ENCODE results near the gene SETBP1.

Gene SETBP1

GRCh38 chr18:44841221-44841620 lies 160.5 kb downstream of the SETBP1 start:
- Mint-ChIP-seq H3K36me3 (ENCODE audit: low read depth) (no peaks in the 10 kb centered on the region), H3K27ac (no peak overlapping the region), H3K9me3 (peaks cover 3% of the 10 kb centered on the region), H3K4me3 (no peak overlapping the region), H3K27me3 (no peaks in the 10 kb centered on the region), H3K4me1 (ENCODE audit: low read depth) (peaks cover 44% of the 10 kb centered on the region)

GRCh38 chr18:44841752-44842587 lies 161.3 kb downstream of the SETBP1 start:
- Mint-ChIP-seq H3K4me1 (ENCODE audit: low read depth) (peaks cover 44% of the 10 kb centered on the region), H3K36me3 (ENCODE audit: low read depth) (no peaks in the 10 kb centered on the region), H3K27ac (no peak overlapping the region), H3K27me3 (no peaks in the 10 kb centered on the region), H3K9me3 (peaks cover 3% of the 10 kb centered on the region), H3K4me3 (no peak overlapping the region)

- no peak overlapping the region for H3K27ac Mint-ChIP-seq
- H3K27me3 Mint-ChIP-seq, result no peaks in the 10 kb centered on the region
- peaks cover 3% of the 10 kb centered on the region for H3K9me3 Mint-ChIP-seq
- peaks cover 44% of the 10 kb centered on the region for H3K4me1 Mint-ChIP-seq (ENCODE audit: low read depth)
- H3K4me3 Mint-ChIP-seq, result no peak overlapping the region
- H3K36me3 Mint-ChIP-seq (ENCODE audit: low read depth), result no peaks in the 10 kb centered on the region
Measured at GRCh38 chr18:44842588-44843412, 162.1 kb downstream of the SETBP1 start.

- Mint-ChIP-seq H3K4me1 (ENCODE audit: low read depth) (peaks cover 31% of the 10 kb centered on the region), H3K27me3 (no peaks in the 10 kb centered on the region), H3K9me3 (peaks cover 3% of the 10 kb centered on the region), H3K27ac (no peak overlapping the region), H3K36me3 (ENCODE audit: low read depth) (no peaks in the 10 kb centered on the region), H3K4me3 (no peak overlapping the region)
Measured at GRCh38 chr18:44844486-44844885, 163.8 kb downstream of the SETBP1 start.

GRCh38 chr18:44846450-44846849 lies 165.8 kb downstream of the SETBP1 start:
- Mint-ChIP-seq H3K27me3 (no peaks in the 10 kb centered on the region), H3K4me3 (no peak overlapping the region), H3K9me3 (peaks cover 3% of the 10 kb centered on the region), H3K36me3 (ENCODE audit: low read depth) (no peaks in the 10 kb centered on the region), H3K27ac (no peak overlapping the region), H3K4me1 (ENCODE audit: low read depth) (peaks cover 17% of the 10 kb centered on the region)

- H3K9me3 Mint-ChIP-seq, result no peaks in the 10 kb centered on the region
Measured at GRCh38 chr18:44848644-44849335, 168.1 kb downstream of the SETBP1 start.

GRCh38 chr18:44849361-44849760 lies 168.7 kb downstream of the SETBP1 start:
- Mint-ChIP-seq H3K9me3 (no peaks in the 10 kb centered on the region), H3K4me3 (no peak overlapping the region), H3K36me3 (ENCODE audit: low read depth) (no peaks in the 10 kb centered on the region), H3K4me1 (ENCODE audit: low read depth) (peaks cover 8% of the 10 kb centered on the region), H3K27ac (no peak overlapping the region), H3K27me3 (peaks cover 4% of the 10 kb centered on the region)

More at GRCh38 chr18:44848644-44849335, 168.1 kb downstream of the SETBP1 start:
- no peak overlapping the region for H3K4me3 Mint-ChIP-seq
- no peaks in the 10 kb centered on the region for H3K36me3 Mint-ChIP-seq (ENCODE audit: low read depth)
- peaks cover 8% of the 10 kb centered on the region for H3K4me1 Mint-ChIP-seq (ENCODE audit: low read depth)
- H3K27ac Mint-ChIP-seq, result no peak overlapping the region
- H3K27me3 Mint-ChIP-seq, result peaks cover 3% of the 10 kb centered on the region

- Mint-ChIP-seq H3K9me3 (peaks cover 4% of the 10 kb centered on the region), H3K27ac (no peak overlapping the region), H3K27me3 (peaks cover 7% of the 10 kb centered on the region), H3K4me3 (no peak overlapping the region), H3K36me3 (ENCODE audit: low read depth) (no peaks in the 10 kb centered on the region), H3K4me1 (ENCODE audit: low read depth) (peaks cover 8% of the 10 kb centered on the region)
Measured at GRCh38 chr18:44850001-44850400, 169.3 kb downstream of the SETBP1 start.

- Mint-ChIP-seq H3K9me3 (peaks cover 4% of the 10 kb centered on the region), H3K36me3 (ENCODE audit: low read depth) (no peaks in the 10 kb centered on the region), H3K27ac (no peak overlapping the region), H3K27me3 (peaks cover 7% of the 10 kb centered on the region), H3K4me1 (ENCODE audit: low read depth) (peaks cover 13% of the 10 kb centered on the region), H3K4me3 (no peak overlapping the region)
Measured at GRCh38 chr18:44851856-44852621, 171.4 kb downstream of the SETBP1 start.

GRCh38 chr18:44852818-44853217 lies 172.1 kb downstream of the SETBP1 start:
- Mint-ChIP-seq H3K4me1 (ENCODE audit: low read depth) (peaks cover 13% of the 10 kb centered on the region), H3K9me3 (peaks cover 7% of the 10 kb centered on the region), H3K4me3 (no peak overlapping the region), H3K36me3 (ENCODE audit: low read depth) (peaks cover 3% of the 10 kb centered on the region), H3K27me3 (peaks cover 11% of the 10 kb centered on the region), H3K27ac (peak overlapping the region; percentile 19)

GRCh38 chr18:44853430-44853829 lies 172.7 kb downstream of the SETBP1 start:
- Mint-ChIP-seq H3K27me3 (peaks cover 13% of the 10 kb centered on the region), H3K36me3 (ENCODE audit: low read depth) (peaks cover 4% of the 10 kb centered on the region), H3K9me3 (peaks cover 8% of the 10 kb centered on the region), H3K27ac (no peak overlapping the region), H3K4me3 (no peak overlapping the region), H3K4me1 (ENCODE audit: low read depth) (peaks cover 13% of the 10 kb centered on the region)

GRCh38 chr18:44855681-44856080 lies 175.0 kb downstream of the SETBP1 start:
- peaks cover 4% of the 10 kb centered on the region for H3K36me3 Mint-ChIP-seq (ENCODE audit: low read depth)
- H3K27me3 Mint-ChIP-seq, result peaks cover 13% of the 10 kb centered on the region
- H3K4me3 Mint-ChIP-seq, result no peak overlapping the region
- peaks cover 19% of the 10 kb centered on the region for H3K4me1 Mint-ChIP-seq (ENCODE audit: low read depth)
- no peak overlapping the region for H3K27ac Mint-ChIP-seq
- H3K9me3 Mint-ChIP-seq, result peaks cover 8% of the 10 kb centered on the region

GRCh38 chr18:44856157-44856556 lies 175.5 kb downstream of the SETBP1 start:
- Mint-ChIP-seq H3K9me3 (peaks cover 8% of the 10 kb centered on the region), H3K4me1 (ENCODE audit: low read depth) (peaks cover 19% of the 10 kb centered on the region), H3K27me3 (peaks cover 13% of the 10 kb centered on the region), H3K4me3 (no peak overlapping the region), H3K36me3 (ENCODE audit: low read depth) (peaks cover 4% of the 10 kb centered on the region), H3K27ac (no peak overlapping the region)

GRCh38 chr18:44857081-44857480 lies 176.4 kb downstream of the SETBP1 start:
- Mint-ChIP-seq H3K27ac (no peak overlapping the region), H3K4me1 (ENCODE audit: low read depth) (peaks cover 19% of the 10 kb centered on the region), H3K36me3 (ENCODE audit: low read depth) (peaks cover 4% of the 10 kb centered on the region), H3K9me3 (peaks cover 8% of the 10 kb centered on the region), H3K27me3 (peaks cover 13% of the 10 kb centered on the region), H3K4me3 (no peak overlapping the region)
